GDM1 (cell line): ENCODE results near the gene ZNF442.
"Not testable (repeated sequence)": the region's sequence is repeated elsewhere in the genome, so short reads cannot be mapped to it uniquely, and the experiment has no call there.

Experiments used
- DNase-seq: peaks from one replicate; lab custom pipeline; 2025; lab: John Stamatoyannopoulos, UW

ZNF442 gene

GRCh38 chr19:12365236-12366162 lies at the start of gene ZNF442:
ZNF442 (minus strand) TSS chr19:12365683; CDS start chr19:12363631, 2,052 bp downstream.
- peak; percentile 96 for DNase-seq

DNA sequence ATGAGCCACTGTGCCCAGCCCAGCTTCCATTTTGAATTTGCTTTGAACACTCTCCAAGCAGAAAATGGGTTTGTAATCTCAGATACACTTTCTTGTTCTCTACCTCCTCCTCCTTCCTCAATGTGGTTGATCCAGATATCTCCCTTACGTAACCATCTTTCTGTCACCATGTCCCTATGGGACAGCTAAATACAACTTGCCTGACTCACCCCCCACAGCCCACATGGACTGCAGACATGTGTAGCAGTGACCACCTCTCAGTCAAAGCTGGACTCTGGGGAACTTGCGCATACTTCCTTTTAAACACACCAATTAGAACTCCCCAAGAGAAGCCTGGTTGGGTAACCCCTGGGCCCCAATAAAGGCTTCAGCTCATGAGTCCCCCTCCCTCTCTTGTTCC lies 46.4 kb upstream of the ZNF442 start:
- DNase-seq, result no peak

GRCh38 chr19:12400633-12401502 lies 35.4 kb upstream of the ZNF442 start, which contains the start of gene ZNF799:
ZNF799 (minus strand) TSS chr19:12401271; CDS start chr19:12401070, 201 bp downstream.
- DNase-seq, result peak; percentile 88

DNA sequence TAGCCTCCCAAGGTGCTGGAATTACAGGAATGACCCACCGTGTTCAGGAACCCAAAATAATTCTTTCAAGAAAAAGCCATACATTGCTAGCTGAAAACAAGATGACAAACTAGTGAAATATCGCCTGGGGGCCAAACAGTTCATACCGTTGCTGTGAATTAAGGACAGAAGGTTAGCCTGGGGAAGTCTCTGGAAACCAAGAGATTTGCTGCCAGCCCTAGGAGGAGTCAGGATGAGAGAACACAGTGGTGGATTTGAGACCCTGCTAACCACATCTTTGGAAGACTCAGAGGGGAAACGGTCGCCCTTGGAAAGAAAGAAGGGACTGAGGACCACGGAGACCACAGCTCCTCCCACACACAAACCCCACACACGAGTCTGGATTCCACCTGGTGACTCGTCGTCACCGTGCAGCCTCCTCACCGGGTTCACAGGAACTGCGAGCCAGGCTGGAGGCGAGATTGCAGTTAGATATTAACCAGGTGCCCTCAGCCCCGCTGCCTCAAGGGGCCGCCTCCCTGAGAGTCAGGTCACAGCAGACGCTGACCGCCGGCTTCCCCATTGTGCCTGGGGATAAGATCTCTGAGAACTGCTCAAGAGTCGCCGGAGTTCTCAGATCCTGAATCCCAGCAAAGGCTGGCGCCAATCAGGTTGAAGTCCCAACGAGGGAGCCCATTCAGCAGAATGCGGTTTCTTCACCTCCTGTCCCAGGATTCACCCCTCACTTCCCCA lies 34.6 kb upstream of the ZNF442 start:
- peak; percentile 4 for DNase-seq

- not testable (repeated sequence) for DNase-seq
Observed at GRCh38 chr19:12391148-12391547, 25.7 kb upstream of the ZNF442 start.

GRCh38 chr19:12386365-12386764 lies 20.9 kb upstream of the ZNF442 start:
- not testable (repeated sequence) for DNase-seq

DNA sequence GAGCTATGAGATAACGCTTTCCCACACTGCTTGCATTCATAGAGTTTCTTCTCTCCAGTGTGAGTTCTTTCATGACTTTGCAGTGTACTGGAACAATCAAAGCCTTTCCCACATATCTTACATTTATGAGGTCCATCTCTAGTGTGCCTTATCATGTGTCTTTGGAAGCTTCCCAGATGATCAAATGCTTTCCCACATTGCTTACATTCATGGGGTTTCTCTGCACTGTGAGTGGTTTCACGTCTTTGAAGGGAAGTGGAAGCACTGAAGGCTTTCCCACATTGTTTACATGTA lies 14.9 kb upstream of the ZNF442 start:
- no peak for DNase-seq

GRCh38 chr19:12379732-12380443 lies 14.4 kb upstream of the ZNF442 start:
- DNase-seq, result no peak

- DNase-seq, result no peak
Observed at GRCh38 chr19:12374026-12374425, 8.5 kb upstream of the ZNF442 start.

- DNase-seq, result no peak
Observed at GRCh38 chr19:12364391-12365235, 870 bp downstream of the ZNF442 start.

DNA sequence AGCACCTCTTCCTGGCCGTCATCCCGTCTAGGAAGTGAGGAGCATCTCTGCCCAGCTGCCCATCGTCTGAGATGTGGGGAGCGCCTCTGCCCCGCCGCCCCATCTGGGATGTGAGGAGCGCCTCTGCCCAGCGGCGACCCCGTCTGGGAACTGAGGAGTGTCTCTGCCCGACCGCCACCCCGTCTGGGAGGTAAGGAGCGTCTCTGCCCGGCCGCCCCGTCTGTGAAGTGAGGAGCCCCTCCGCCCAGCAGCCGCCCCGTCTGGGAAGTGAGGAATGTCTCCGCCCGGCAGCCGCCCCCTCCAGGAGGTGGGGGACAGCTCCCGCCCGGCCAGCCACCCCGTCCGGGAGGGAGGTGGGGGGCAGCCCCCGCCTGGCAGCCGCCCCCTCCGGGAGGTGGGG lies 3.2 kb downstream of the ZNF442 start:
- not testable (repeated sequence) for DNase-seq

DNA sequence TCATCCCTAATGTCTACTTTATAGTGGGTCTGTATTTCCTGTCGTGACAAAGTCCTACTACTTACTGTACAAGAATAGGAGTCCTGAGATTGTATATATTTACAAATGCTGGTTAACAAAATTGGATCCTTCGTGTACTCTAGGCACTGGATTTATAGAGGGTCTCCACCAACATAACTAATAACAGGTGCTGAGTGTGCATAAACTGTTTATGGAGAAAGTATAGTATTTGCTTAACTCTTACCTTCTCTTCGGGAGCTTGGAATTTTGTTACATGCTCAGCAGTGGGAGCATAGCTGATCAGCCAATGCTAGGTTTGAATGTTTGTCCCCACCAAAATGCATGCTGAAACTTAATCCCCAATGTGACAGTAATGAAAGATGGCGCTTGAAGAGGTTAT lies 12.1 kb downstream of the ZNF442 start:
- DNase-seq, result no peak

DNA sequence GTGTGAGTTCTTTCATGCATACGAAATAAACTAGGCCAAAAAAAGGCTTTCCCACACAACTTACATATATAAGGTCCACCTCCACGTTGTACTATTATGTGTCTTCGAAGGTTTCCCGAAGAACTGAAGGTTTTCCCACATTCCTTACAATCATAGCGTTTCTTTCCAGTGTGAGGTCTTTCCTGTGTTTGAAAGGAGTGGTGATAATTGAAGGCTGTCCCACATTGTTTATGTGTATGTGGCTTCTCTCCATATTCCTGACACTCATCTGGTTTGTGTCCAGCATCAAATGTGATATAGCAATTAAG lies 14.6 kb downstream of the ZNF442 start:
- DNase-seq, result no peak

- no peak for DNase-seq
Observed at GRCh38 chr19:12350185-12350889, 15.1 kb downstream of the ZNF442 start.

- peak; percentile 6 for DNase-seq
Observed at GRCh38 chr19:12346896-12347295, 18.6 kb downstream of the ZNF442 start.

DNA sequence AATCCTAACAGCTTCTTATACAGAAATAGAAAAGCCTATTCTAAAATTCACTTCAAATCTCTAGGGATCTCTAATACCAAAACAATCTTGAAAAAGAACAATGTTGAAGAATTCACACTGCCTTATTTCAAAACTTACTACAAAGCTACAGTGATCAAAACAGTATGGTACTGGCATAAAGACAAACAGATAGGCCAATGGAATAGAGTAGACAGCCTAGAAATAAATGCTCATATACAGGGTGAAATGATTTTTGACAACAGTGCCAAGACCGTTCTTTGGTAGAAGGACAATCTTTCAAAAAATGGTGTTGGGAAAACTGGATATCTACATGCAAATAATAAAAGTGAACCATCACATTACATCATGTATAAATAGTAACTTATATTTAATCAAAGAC lies 20.3 kb downstream of the ZNF442 start:
- no peak for DNase-seq

GRCh38 chr19:12333162-12334159 lies 32.0 kb downstream of the ZNF442 start, which contains the start of gene ZNF563:
ZNF563 (minus strand) TSS chr19:12333633; CDS start chr19:12333482, 151 bp downstream.
- peak; percentile 92 for DNase-seq

GRCh38 chr19:12331211-12331941 lies 34.1 kb downstream of the ZNF442 start:
- DNase-seq, result no peak
